Activated CD8-positive, alpha-beta memory T cell treated with anti-CD3 and anti-CD28 coated beads, Interleukin-2, amount 10 ng/mL, durations not matched to agents 7 days and 5 days (primary cell): ENCODE data around the gene MRM2. TPM values are rescaled to one million over a fixed set of nuclear protein-coding genes. Genes with fewer than 3 reads are reported as not detected.

Experiments used
- ATAC-seq: fragments of 150-1000 bp; cut with Tn5 transposase; one replicate; pipeline ENCODE4 v1.10.0; 2021; ENCODE audit warnings: moderate library complexity
- CTCF ChIA-PET: fragments of 350-600 bp; sonication (Branson Sonifier 250); formaldehyde crosslinking; loops from one replicate; lab custom pipeline; 2021; ENCODE audit warnings: antibody characterized with exemption; lab: Charles Lee
- DNase-seq: peaks from one replicate; pipeline ENCODE4 v3.0.0-alpha.2; 2020
- H3K27ac Mint-ChIP-seq: one replicate; pipeline ENCODE4 v1.8.0; 2021; ENCODE audit warnings: mild to moderate bottlenecking, mixed read lengths
- H3K27me3 Mint-ChIP-seq: one replicate; pipeline ENCODE4 v1.8.0; 2021; ENCODE audit warnings: mixed read lengths
- H3K36me3 Mint-ChIP-seq: one replicate; pipeline ENCODE4 v1.8.0; 2021; ENCODE audit warnings: mild to moderate bottlenecking, mixed read lengths
- H3K4me1 Mint-ChIP-seq: one replicate; pipeline ENCODE4 v1.8.0; 2021; ENCODE audit warnings: mixed read lengths
- H3K4me3 Mint-ChIP-seq: one replicate; pipeline ENCODE4 v1.8.0; 2021; ENCODE audit warnings: mild to moderate bottlenecking, moderate library complexity, mixed read lengths
- H3K9me3 Mint-ChIP-seq: one replicate; pipeline ENCODE4 v1.8.0; 2022; ENCODE audit warnings: low read depth, mixed read lengths
- microRNA-seq: library from miRNA; unstranded; fragments of <30 nt; microRNA quantifications from one replicate; pipeline ENCODE4 v1.2.0, GENCODE V29; 2022
- total RNA-seq, 2 experiments: library from RNA; stranded (reverse); gene quantifications; one replicate each; pipeline ENCODE4 v1.2.3, GENCODE V29; 2021

Gene MRM2
- total RNA-seq, 2 experiments from 2014 or later, result 27.6 to 35.1 TPM

- CTCF ChIA-PET, result no interaction called here
- Mint-ChIP-seq H3K4me3 (no peak overlapping the region), H3K9me3 (no peaks in the 10 kb centered on the region)
These were observed 51.0 kb downstream of the MRM2 start for GRCh38 chr7:2191016-2191415.

DNA sequence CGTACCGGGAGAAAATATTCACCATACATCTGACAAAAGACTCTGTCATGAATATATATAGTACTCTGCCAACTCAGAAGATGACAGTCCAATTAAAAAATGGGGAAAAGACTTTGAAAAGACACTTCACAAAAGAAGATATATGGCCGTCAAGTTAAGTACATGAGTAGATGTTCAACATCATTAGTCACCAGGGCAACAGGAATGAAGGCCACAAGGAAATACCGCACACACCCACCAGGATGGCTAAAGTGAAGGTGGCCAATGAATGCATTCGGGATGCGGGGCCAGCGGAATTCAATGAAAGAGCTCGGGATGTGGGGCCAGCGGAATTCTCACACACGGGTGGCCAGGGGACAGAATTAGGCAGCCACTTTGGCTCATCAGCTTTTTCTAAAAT lies 51.5 kb downstream of the MRM2 start:
- H3K4me3 Mint-ChIP-seq, result no peak overlapping the region
- peaks cover 25% of the 10 kb centered on the region for H3K36me3 Mint-ChIP-seq
- no peaks in the 10 kb centered on the region for H3K9me3 Mint-ChIP-seq
- H3K4me1 Mint-ChIP-seq, result no peaks in the 10 kb centered on the region
- no peak for ATAC-seq
- H3K27me3 Mint-ChIP-seq, result no peaks in the 10 kb centered on the region
- DNase-seq, result no peak
- no peak overlapping the region for H3K27ac Mint-ChIP-seq
- CTCF ChIA-PET, result no interaction called here

More at GRCh38 chr7:2191016-2191415, 51.0 kb downstream of the MRM2 start:
- Mint-ChIP-seq H3K4me1 (no peaks in the 10 kb centered on the region), H3K27me3 (no peaks in the 10 kb centered on the region), H3K27ac (no peak overlapping the region), H3K36me3 (peaks cover 29% of the 10 kb centered on the region)
- DNase-seq (no peak), ATAC-seq (no peak)

GRCh38 chr7:2186166-2186565 lies 55.8 kb downstream of the MRM2 start:
- Mint-ChIP-seq H3K36me3 (peaks cover 31% of the 10 kb centered on the region), H3K27ac (no peak overlapping the region), H3K4me1 (no peaks in the 10 kb centered on the region), H3K9me3 (no peaks in the 10 kb centered on the region), H3K27me3 (no peaks in the 10 kb centered on the region), H3K4me3 (no peak overlapping the region)
- DNase-seq (no peak), ATAC-seq (no peak)
- CTCF ChIA-PET, result no interaction called here

DNA sequence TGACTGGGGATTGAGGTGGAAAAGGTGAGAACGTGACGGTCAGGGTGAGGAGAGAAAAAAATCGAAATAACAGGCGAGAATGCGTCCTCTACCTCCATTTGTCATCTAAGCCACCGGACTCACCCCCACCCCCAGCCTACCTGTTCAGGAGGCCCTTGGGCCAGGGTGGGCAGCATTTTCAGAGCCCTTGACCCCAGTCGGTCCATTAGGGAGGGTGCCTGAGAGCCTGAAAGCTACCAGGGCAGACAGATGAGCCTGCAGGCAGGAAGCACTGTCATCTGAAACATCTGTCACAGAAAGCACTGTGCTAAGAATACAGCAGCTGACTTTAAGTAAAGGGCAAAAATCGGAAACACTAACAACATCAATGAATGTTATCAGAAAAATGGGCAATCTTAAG lies 56.3 kb downstream of the MRM2 start:
- no peak overlapping the region for H3K4me3 Mint-ChIP-seq
- CTCF ChIA-PET, result no interaction called here

More for the DNA sequence above, 56.3 kb downstream of the MRM2 start:
- no peak for ATAC-seq
- no peak overlapping the region for H3K27ac Mint-ChIP-seq
- no peaks in the 10 kb centered on the region for H3K27me3 Mint-ChIP-seq
- H3K9me3 Mint-ChIP-seq, result no peaks in the 10 kb centered on the region
- DNase-seq, result no peak
- no peaks in the 10 kb centered on the region for H3K4me1 Mint-ChIP-seq
- H3K36me3 Mint-ChIP-seq, result peaks cover 28% of the 10 kb centered on the region

Small RNA genes within 50 kb of the gene (microRNA-seq; reads per million reads assigned to microRNA genes)
- gene MIR6836, result 1.3 reads per million

Other genes with a start within 250 kb of the MRM2 start
- gene MAD1L1, start 9.3 kb downstream of the MRM2 start, total RNA-seq, result 10 to 100 TPM; 60.0 to 97.7 TPM
- gene NUDT1, start within 50 bp of the MRM2 start, total RNA-seq, result 100 to 1,000 TPM in 1 of 2 experiments, 10 to 100 TPM in 1; 85.7 to 105 TPM
- 10 to 100 TPM; 25.0 to 27.9 TPM for gene SNX8, start 72.2 kb upstream of the MRM2 start, total RNA-seq
- gene EIF3B, start 112.6 kb upstream of the MRM2 start, total RNA-seq, result 100 to 1,000 TPM; 170 to 204 TPM
- gene CHST12, start 161.4 kb upstream of the MRM2 start, total RNA-seq, result 100 to 1,000 TPM in 1 of 2 experiments, 10 to 100 TPM in 1; 70.8 to 103 TPM
- not detected for gene GRIFIN, start 234.2 kb upstream of the MRM2 start, total RNA-seq